DND-41 (cell line): Measurements from ENCODE around the gene LDLR.

Experiments used
- EZH2 ChIP-seq: IDR thresholded peaks from 3 replicates; pipeline ENCODE4 v1.6.1; 2012; ENCODE audit warnings: borderline replicate concordance, low read depth, mild to moderate bottlenecking, moderate library complexity, low read length, inconsistent platforms; ENCODE audit not compliant: severe bottlenecking
- TF ChIP-seq, protein P1 (sequence below): IDR thresholded peaks from 2 replicates; pipeline ENCODE4 v1.5.1; 2012; ENCODE audit warnings: borderline replicate concordance, low read length, moderate library complexity, mild to moderate bottlenecking; ENCODE audit not compliant: poor library complexity, severe bottlenecking; ENCODE audit errors: extremely low read depth

DNA sequence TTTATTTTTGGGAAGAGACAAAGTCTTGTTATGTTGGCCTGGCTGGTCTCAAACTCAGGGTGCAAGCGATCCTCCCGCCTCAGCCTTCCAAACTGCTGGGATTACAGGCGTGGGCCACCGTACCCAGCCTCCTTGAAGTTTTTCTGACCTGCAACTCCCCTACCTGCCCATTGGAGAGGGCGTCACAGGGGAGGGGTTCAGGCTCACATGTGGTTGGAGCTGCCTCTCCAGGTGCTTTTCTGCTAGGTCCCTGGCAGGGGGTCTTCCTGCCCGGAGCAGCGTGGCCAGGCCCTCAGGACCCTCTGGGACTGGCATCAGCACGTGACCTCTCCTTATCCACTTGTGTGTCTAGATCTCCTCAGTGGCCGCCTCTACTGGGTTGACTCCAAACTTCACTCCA, 27.2 kb downstream of the LDLR start:
- TF ChIP-seq, protein P1, sequence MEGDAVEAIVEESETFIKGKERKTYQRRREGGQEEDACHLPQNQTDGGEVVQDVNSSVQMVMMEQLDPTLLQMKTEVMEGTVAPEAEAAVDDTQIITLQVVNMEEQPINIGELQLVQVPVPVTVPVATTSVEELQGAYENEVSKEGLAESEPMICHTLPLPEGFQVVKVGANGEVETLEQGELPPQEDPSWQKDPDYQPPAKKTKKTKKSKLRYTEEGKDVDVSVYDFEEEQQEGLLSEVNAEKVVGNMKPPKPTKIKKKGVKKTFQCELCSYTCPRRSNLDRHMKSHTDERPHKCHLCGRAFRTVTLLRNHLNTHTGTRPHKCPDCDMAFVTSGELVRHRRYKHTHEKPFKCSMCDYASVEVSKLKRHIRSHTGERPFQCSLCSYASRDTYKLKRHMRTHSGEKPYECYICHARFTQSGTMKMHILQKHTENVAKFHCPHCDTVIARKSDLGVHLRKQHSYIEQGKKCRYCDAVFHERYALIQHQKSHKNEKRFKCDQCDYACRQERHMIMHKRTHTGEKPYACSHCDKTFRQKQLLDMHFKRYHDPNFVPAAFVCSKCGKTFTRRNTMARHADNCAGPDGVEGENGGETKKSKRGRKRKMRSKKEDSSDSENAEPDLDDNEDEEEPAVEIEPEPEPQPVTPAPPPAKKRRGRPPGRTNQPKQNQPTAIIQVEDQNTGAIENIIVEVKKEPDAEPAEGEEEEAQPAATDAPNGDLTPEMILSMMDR: no peak
- no peak for TF ChIP-seq EZH2
